Right renal cortex interstitium (tissue), 3 donors: ENCODE measurements around the gene RBM14. TPM values are rescaled to one million over a fixed set of nuclear protein-coding genes. Genes with fewer than 3 reads are reported as not detected.
"Not testable (repeated sequence)": the region's sequence is repeated elsewhere in the genome, so short reads cannot be mapped to it uniquely, and the experiment has no call there.

Experiments
- DNase-seq, 3 donors: peaks; one replicate each; pipeline ENCODE4 v3.0.0-alpha.2; 2013; ENCODE audit warnings: low read depth in 3 of 3, low spot score in 2 of 3
- polyA plus RNA-seq, 3 donors: library from polyadenylated mRNA; unstranded; fragments of 120-200 nt; gene quantifications; one replicate each; pipeline ENCODE4 v1.2.1, GENCODE V29; 2013; ENCODE audit not compliant: insufficient read length in 3 of 3

The RBM14 gene
- polyA plus RNA-seq, 3 donors, result 53.8 to 60.4 (median 54.6) TPM

DNA sequence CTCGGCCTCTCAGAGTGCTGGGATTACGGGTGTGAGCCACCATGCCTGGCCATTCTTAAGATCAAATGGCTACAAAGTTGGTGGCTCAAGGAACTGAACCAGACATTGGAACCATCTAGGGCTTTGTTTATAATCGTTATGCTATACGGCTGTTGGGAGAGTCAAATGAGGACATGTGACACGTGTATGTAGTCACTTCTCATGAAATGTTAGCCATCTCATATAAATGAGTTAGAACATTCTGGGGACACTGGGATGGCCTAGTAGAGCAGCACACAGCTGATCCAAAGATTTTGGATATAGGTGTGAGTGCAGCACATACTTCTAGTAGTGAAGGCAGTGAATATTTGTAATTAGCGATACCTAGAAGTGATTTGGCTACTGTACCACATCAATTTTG lies 15.5 kb downstream of the RBM14 start:
- no peak for DNase-seq

- DNase-seq, result no peak
These were observed 16.5 kb downstream of the RBM14 start for GRCh38 chr11:66632952-66633351.

DNA sequence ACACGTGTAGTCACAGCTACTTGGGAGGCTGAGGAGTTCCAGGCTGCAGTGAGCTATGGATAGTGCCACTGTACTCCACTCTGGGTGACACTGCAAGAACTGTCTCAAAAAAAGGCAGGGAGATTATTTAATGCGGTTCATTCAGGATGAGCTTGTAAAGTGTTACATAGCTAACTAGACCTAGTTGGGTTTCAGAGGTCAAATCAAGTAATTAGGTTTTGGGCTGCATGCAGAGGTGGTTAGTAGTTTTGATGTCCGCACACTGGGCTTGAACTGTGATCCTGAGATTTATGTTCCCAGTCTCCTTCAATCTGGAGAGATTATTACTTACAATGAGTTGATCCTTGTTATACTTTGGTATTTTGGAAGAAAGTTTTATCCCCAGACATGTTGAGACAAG lies 20.0 kb downstream of the RBM14 start:
- DNase-seq, result no peak

DNA sequence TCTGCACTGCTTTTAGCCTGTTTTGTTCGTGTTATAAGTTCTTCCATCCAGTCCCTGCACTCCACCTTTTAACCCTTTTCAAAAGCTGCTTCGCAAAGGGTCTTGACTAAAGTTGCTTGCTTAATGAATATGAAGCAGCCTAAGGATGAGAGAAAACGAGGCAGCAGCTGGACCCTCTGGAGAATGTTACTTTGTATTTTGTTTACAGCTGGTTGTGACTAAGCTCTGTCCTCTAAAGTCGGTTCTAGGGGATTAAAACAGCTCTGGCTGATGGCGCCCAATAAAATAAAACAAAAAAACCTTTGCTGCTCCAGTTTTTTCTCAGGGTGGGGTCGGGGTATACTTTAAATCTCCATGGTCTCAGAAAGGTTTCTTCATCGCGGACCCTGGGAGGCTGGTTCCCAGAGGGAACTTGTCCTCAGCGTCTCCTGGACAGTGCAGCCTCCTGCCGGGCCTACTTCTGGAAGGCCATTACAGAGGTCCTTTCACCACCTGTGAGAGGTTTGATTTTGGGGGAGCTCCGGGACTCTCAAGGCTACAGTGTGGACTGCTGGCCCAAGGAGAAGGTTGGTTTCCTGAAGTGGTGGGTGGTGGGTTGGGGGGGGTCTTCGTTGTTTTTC lies 21.2 kb downstream of the RBM14 start:
- no peak for DNase-seq

DNA sequence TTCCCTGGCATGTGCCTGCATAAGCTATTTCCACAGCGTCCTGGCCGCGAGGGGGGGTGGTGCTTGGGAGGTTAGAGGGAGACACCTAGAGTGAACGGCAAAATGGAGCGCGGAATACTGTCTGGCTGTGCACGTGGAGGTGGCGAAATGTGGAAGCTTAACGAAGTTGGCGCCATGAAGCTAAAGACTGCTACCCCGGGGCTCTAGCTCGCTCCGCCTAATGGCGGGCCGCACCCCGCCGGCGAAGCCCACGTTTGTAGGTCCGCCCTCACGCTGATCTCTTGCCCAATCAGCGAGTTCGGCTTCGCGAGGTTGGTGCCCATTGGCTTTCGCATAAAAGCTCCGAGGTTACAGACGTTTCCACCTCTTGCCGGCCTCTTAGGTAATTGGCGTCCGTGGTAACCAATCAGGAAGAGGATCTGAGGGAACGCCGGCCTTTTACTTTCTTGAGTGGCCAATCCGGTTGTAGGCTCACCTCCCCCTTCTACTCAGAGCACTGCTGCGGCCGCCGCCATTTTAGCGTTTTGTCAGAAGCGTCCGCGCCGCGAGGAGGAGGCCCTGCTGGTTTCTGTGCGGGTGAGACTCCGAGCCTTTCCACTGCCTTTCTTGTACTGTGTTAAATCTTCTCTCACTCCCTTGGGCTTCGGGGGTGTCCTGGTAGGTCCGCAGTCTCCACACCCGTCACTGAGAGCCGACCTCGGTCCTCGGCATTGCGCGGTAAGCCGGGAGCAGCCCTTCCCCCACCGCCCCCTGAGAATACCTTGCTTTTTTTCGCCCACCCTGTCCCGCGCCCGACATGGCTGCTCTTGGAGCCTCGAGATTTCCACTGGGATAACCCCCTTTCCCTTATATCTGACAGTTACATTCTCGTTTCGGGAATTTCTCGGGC lies 22.0 kb downstream of the RBM14 start, which contains the start of gene RBM4:
RBM4 (plus strand) TSS at position 527 of the 889 bp plus-strand sequence. CDS start 1,009 bp downstream, outside the sequence.
- DNase-seq, result peak; percentile 99 to 100 (median 100)

DNA sequence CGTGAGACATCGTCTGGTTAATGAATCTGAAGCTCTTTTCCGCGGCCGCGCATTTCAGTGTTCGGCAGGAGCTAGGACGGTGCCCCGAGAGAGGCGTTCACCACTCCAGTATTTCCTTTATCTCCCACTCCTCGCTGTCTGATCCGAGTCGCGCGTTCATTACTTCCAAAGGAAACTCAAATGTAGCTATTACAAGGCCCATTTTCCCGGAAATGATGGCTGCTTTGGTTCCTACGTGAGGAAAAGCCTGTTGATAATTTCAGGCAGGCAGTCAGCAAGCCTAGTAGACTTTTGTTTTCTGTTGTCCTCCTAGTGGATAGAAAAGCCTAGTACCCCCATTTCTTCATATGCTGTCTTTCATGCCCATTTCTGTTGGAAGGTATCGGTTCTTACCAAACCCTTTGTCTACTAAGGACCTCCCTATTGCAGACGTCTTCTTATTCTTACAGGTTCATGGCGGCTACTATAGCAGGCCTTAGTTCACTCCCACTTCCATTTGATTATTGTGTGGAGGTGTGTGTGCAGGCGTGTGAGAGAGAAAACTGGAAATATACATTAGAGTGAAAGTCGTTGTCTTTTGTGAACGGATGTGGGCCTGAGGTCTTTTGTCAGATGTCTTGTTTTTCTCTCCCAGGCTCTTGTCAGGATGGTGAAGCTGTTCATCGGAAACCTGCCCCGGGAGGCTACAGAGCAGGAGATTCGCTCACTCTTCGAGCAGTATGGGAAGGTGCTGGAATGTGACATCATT lies 22.8 kb downstream of the RBM14 start:
- DNase-seq, result peak; percentile 29 to 41 (median 38)

DNA sequence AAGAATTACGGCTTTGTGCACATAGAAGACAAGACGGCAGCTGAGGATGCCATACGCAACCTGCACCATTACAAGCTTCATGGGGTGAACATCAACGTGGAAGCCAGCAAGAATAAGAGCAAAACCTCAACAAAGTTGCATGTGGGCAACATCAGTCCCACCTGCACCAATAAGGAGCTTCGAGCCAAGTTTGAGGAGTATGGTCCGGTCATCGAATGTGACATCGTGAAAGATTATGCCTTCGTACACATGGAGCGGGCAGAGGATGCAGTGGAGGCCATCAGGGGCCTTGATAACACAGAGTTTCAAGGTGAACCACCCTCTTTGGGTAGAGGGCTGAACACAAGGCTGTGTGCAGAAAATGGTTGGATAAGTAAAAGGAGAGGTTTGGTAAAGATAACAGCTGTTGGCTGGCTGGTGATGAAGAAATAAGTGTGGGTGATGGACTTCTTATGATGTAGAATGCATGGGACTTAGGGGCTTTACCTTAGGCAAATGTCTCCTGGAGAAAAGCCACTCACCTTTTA lies 23.4 kb downstream of the RBM14 start:
- not testable (repeated sequence) for DNase-seq

- DNase-seq, result no peak
These were observed 25.4 kb downstream of the RBM14 start for GRCh38 chr11:66641834-66642233.

GRCh38 chr11:66643745-66644437 lies 27.5 kb downstream of the RBM14 start:
- no peak for DNase-seq

- no peak for DNase-seq
These were observed 30.4 kb downstream of the RBM14 start for GRCh38 chr11:66646828-66647227.

DNA sequence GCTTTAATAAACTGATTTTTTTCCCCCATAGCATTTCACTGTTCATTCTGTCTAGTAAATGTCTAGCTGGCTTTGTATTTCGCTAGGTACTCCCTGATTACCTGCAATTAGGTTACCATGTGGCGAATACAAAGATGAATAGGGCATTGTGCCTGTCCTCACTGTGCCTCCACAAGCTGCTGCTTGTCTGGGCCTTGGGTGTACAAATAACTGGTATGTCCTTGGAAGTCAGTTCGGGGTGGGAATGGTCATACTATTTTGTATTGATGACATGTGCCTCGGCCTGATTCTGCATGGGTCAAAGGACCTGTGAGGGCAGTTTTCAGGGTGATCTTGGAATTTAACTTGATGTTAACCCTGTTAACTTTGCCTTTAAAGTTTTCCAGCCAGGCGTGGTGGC lies 33.5 kb downstream of the RBM14 start:
- DNase-seq, result no peak

DNA sequence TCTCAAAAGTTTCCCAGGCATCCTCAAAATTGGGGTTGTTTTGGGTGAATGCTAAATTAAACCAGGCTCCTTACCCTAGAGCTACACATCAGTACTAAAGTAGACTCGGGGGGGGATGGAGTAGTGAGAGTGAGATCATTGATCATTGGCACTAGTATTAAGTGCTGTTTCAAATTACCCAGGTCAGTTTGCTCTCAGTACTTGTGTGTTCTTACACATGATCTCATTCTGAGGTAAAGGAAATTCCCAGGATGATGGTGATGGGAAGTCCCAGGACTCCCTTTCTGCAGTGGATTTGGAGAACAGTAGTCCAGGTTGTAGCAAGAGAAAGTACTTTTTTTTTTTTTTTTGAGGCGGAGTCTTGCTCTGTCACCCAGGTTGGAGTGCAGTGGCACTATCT lies 34.6 kb downstream of the RBM14 start:
- no peak for DNase-seq

DNA sequence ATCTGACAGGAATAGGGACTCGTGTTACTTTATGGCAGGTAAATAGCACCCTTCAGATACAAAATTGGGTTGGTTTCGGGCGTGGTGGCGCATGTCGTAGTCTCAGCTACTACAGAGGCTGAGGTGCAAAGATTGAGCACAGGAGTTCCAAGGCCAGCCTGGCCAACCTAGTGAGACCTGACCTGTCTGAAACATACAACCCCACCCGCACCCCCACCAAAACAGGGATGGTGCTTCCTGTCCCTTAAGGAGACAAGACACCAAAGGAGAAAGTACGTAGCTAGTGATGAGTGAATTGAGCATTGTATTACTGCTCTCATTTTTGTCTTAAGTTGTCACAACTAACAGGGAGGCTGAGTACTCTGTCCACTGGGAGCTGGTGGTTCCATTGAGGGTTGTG lies 36.2 kb downstream of the RBM14 start:
- no peak for DNase-seq

DNA sequence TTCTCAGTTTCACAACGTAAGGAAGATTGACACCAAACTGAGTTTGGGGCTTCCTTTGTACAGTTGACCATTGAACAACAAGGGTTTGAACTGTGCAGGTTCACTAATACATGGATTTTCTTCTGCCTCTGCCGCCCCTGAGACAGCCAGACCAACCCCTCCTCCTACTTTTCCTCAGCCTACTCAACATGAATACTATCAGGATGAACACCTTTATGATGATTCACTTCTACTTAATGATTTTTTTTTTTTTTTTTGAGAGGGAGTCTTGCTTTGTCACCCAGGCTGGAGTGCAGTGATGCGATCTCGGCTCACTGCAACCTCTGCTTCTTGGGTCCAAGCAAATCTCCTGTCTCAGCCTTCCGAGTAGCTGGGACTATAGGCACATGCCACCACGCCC lies 36.7 kb downstream of the RBM14 start:
- no peak for DNase-seq

DNA sequence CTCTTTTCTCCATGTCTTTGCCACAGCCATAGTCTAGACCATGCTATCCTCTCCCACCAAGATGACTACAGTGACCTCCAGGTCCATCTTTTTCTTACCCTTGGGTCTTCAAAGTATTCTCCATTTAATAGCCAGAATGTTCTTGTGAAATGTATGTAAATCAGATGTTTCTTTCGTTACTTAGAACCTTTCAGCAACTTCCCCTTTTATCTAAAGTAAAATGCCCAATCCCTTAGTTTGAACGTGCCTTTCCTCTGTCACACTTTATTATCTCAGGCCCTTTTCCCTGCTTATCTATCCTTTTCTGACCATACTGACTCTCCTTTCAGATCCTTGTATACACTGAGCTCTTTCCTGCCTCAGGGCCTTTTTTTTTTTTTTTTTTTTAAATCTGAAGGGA lies 43.3 kb downstream of the RBM14 start:
- DNase-seq, result no peak

GRCh38 chr11:66663741-66664296 lies 47.4 kb downstream of the RBM14 start:
- no peak for DNase-seq

- DNase-seq, result no peak
These were observed 48.9 kb downstream of the RBM14 start for GRCh38 chr11:66665369-66665768.

GRCh38 chr11:66670816-66671215 lies 54.4 kb downstream of the RBM14 start:
- no peak for DNase-seq

- DNase-seq, result no peak
These were observed 58.7 kb downstream of the RBM14 start for GRCh38 chr11:66674964-66675602.
